Naive thymus-derived CD4-positive, alpha-beta T cell (primary cell): ENCODE measurements around the gene RHEB. TPM values are rescaled to one million over a fixed set of nuclear protein-coding genes. Genes with fewer than 3 reads are reported as not detected.

ENCODE experiments used
- ATAC-seq: fragments of 150-1000 bp; cut with Tn5 transposase; 2 replicates; pipeline ENCODE4 v1.10.0; 2021; ENCODE audit warnings: mild to moderate bottlenecking, moderate library complexity
- CTCF ChIA-PET: fragments of 350-600 bp; sonication (Branson Sonifier 250); formaldehyde crosslinking; loops from one replicate; lab custom pipeline; 2021; ENCODE audit warnings: antibody characterized with exemption; lab: Charles Lee
- POLR2A ChIA-PET: fragments of 350-600 bp; sonication (Branson Sonifier 250); formaldehyde crosslinking; loops from one replicate; lab custom pipeline; 2021; ENCODE audit warnings: antibody characterized with exemption, inconsistent platforms; lab: Charles Lee
- DNase-seq, 9 donors: peaks; one replicate each; pipeline versions ENCODE4 v3.0.0 to v3.0.0-alpha.2; 2020 to 2022; ENCODE audit warnings: mixed read lengths in 1 of 9
- H3K27ac ChIP-seq: one replicate; pipeline ENCODE4 v1.7.0; 2013; ENCODE audit warnings: mild to moderate bottlenecking, low read depth, low read length, moderate library complexity
- H3K27me3 ChIP-seq, 2 donors: one replicate each; pipeline ENCODE4 v1.7.0; 2013; ENCODE audit warnings: low read length in 2 of 2, mild to moderate bottlenecking in 2 of 2, moderate library complexity in 2 of 2; ENCODE audit not compliant: control insufficient read depth in 2 of 2, insufficient read depth in 2 of 2
- H3K36me3 ChIP-seq, 3 experiments: 1 replicate in 2 of 3; 2 replicates in 1 of 3; pipeline ENCODE4 v1.7.0; 2013; ENCODE audit warnings: low read length in 3 of 3, mild to moderate bottlenecking in 3 of 3, moderate library complexity in 1 of 3; ENCODE audit not compliant: insufficient read depth in 3 of 3, control insufficient read depth in 2 of 3
- H3K4me1 ChIP-seq, 2 donors: one replicate each; pipeline ENCODE4 v1.7.0; 2013; ENCODE audit warnings: low read length in 2 of 2, mild to moderate bottlenecking in 2 of 2, moderate library complexity in 1 of 2; ENCODE audit not compliant: control insufficient read depth in 2 of 2, insufficient read depth in 2 of 2
- H3K4me3 ChIP-seq: 2 replicates; pipeline ENCODE4 v1.7.0; 2013; ENCODE audit warnings: mild to moderate bottlenecking, low read length
- H3K9me3 ChIP-seq, 3 experiments: 1 replicate in 2 of 3; 2 replicates in 1 of 3; pipeline ENCODE4 v1.7.0; 2013; ENCODE audit warnings: low read length in 3 of 3; ENCODE audit not compliant: control insufficient read depth in 2 of 3
- H3K27ac Mint-ChIP-seq, 9 donors: one replicate each; pipeline ENCODE4 v1.8.0; 2020 to 2022; ENCODE audit warnings: mixed read lengths in 9 of 9, mild to moderate bottlenecking in 8 of 9, moderate library complexity in 5 of 9, inconsistent platforms in 2 of 9
- H3K27me3 Mint-ChIP-seq, 5 donors: one replicate each; pipeline ENCODE4 v1.8.0; 2021 to 2022; ENCODE audit warnings: mixed read lengths in 5 of 5, mild to moderate bottlenecking in 1 of 5
- H3K36me3 Mint-ChIP-seq, 5 donors: one replicate each; pipeline ENCODE4 v1.8.0; 2020 to 2022; ENCODE audit warnings: mixed read lengths in 5 of 5, mild to moderate bottlenecking in 3 of 5, inconsistent platforms in 1 of 5
- H3K4me1 Mint-ChIP-seq, 7 donors: one replicate each; pipeline ENCODE4 v1.8.0; 2020 to 2022; ENCODE audit warnings: mixed read lengths in 7 of 7, mild to moderate bottlenecking in 3 of 7, inconsistent platforms in 1 of 7
- H3K4me3 Mint-ChIP-seq, 10 donors: one replicate each; pipeline ENCODE4 v1.8.0; 2020 to 2022; ENCODE audit warnings: mild to moderate bottlenecking in 10 of 10, mixed read lengths in 10 of 10, moderate library complexity in 6 of 10, inconsistent platforms in 2 of 10
- H3K9me3 Mint-ChIP-seq, 11 donors: one replicate each; pipeline ENCODE4 v1.8.0; 2020 to 2022; ENCODE audit warnings: mixed read lengths in 11 of 11, mild to moderate bottlenecking in 4 of 11, inconsistent platforms in 1 of 11, moderate library complexity in 1 of 11
- intact Hi-C, 2 donors: fragments of 100-400 bp; cut with micrococcal nuclease; formaldehyde crosslinking; loops; one replicate each; pipeline ENCODE4 v1.15.1; 2023
- polyA plus RNA-seq, 2 donors: library from polyadenylated mRNA; unstranded; fragments of 300-500 nt; fragmentation: Illumina TruSeq; gene quantifications; one replicate each; pipeline ENCODE4 v1.2.3, GENCODE V29; 2021
- total RNA-seq, 6 experiments: library from RNA in 5 of 6; stranded (reverse) in 5 of 6; gene quantifications; 1 replicate in 5 of 6; 2 replicates in 1 of 6; pipeline ENCODE4 v1.2.3 and lab custom pipeline; 2021 to 2026

The RHEB gene
- total and polyA plus RNA-seq, 7 experiments from 2014 or later: 31.2 to 62.6 (median 50.8) TPM

DNA sequence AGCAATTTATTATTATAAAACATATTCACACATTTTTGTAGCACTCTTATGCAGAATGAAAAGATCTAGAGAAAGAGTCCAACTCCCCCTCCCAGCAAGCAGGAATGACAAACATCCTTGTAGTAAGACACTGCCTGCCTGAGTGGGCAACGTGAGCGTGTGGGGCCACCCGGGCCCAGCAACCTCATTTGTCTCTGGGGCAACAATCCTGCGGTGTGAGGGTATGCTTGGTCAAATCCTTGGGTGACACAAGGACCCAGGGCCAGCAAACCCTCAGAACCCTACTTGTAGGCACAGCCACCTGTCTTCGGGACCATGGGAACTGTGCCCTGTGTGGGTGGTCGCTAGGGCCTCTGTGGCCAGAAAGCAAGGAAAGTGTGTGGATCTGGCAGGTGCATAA is 10.7 kb downstream of the RHEB start:
- peak overlapping the region in 1 of 10 donors; percentile 36 for H3K4me3 Mint-ChIP-seq

GRCh38 chr7:151507806-151508205 is 11.9 kb downstream of the RHEB start:
- no peak for DNase-seq
- Mint-ChIP-seq H3K27ac (no peak overlapping the region), H3K9me3 (no peaks in the 10 kb centered on the region), H3K27me3 (no peaks in the 10 kb centered on the region), H3K4me1 (peaks cover 40 to 83% (median 78%) of the 10 kb centered on the region in 7 donors), H3K4me3 (no peak overlapping the region), H3K36me3 (peaks cover 0 to 3% (median 2%) of the 10 kb centered on the region in 5 donors)
- Histone ChIP-seq H3K36me3 (no peaks in the 10 kb centered on the region), H3K27me3 (no peaks in the 10 kb centered on the region), H3K4me1 (peaks cover 0 to 5% of the 10 kb centered on the region in 2 donors), H3K4me3 (no peak overlapping the region), H3K9me3 (no peaks in the 10 kb centered on the region), H3K27ac (no peak overlapping the region)
- ATAC-seq: no peak
- intact Hi-C loops: loop anchor here in 1 of 2 donors (1.0 kb wide), 1 partner anchor 10 kb away; no protein-coding TSS in a partner anchor
- ChIA-PET CTCF (no interaction called here), POLR2A (no interaction called here)

More for the DNA sequence above, 10.7 kb downstream of the RHEB start:
- peaks cover 0 to 9% (median 2%) of the 10 kb centered on the region in 5 donors for H3K36me3 Mint-ChIP-seq
- H3K27ac Mint-ChIP-seq: no peak overlapping the region
- no peaks in the 10 kb centered on the region for H3K27me3 ChIP-seq
- intact Hi-C loops: loop anchor here in 1 of 2 donors (1.0 kb wide), 1 partner anchor 9 kb away; no protein-coding TSS in a partner anchor
- H3K27me3 Mint-ChIP-seq: no peaks in the 10 kb centered on the region
- H3K9me3 ChIP-seq: no peaks in the 10 kb centered on the region
- H3K27ac ChIP-seq: no peak overlapping the region
- POLR2A ChIA-PET: interaction anchor here (1.1 kb wide), 1 partner anchor 11 kb away, joined by 3 read pairs; the partner anchor contains the start of gene RHEB
- peaks cover 0 to 5% of the 10 kb centered on the region in 2 donors for H3K4me1 ChIP-seq
- DNase-seq (no peak), ATAC-seq (no peak)
- CTCF ChIA-PET: no interaction called here
- H3K36me3 ChIP-seq: no peaks in the 10 kb centered on the region
- no peaks in the 10 kb centered on the region for H3K9me3 Mint-ChIP-seq
- H3K4me1 Mint-ChIP-seq: peaks cover 42 to 86% (median 82%) of the 10 kb centered on the region in 7 donors
- no peak overlapping the region for H3K4me3 ChIP-seq

GRCh38 chr7:151506901-151507382 is 12.8 kb downstream of the RHEB start:
- DNase-seq (no peak), ATAC-seq (peak; percentile 25)
- H3K36me3 Mint-ChIP-seq: peaks cover 0 to 3% (median 2%) of the 10 kb centered on the region in 5 donors
- no peaks in the 10 kb centered on the region for H3K27me3 ChIP-seq
- H3K27me3 Mint-ChIP-seq: no peaks in the 10 kb centered on the region
- H3K4me3 Mint-ChIP-seq: peak overlapping the region in 2 of 10 donors; percentile 33 to 45
- H3K4me1 Mint-ChIP-seq: peaks cover 32 to 79% (median 75%) of the 10 kb centered on the region in 7 donors
- CTCF ChIA-PET: no interaction called here
- intact Hi-C loops: no loop called here
- POLR2A ChIA-PET: no interaction called here
- H3K27ac Mint-ChIP-seq: peak overlapping the region in 1 of 9 donors; percentile 38
- H3K9me3 Mint-ChIP-seq: no peaks in the 10 kb centered on the region
- H3K27ac ChIP-seq: no peak overlapping the region
- no peaks in the 10 kb centered on the region for H3K36me3 ChIP-seq
- H3K9me3 ChIP-seq: no peaks in the 10 kb centered on the region
- no peak overlapping the region for H3K4me3 ChIP-seq
- H3K4me1 ChIP-seq: peaks cover 0 to 9% of the 10 kb centered on the region in 2 donors

- no peaks in the 10 kb centered on the region for H3K36me3 ChIP-seq
- H3K27me3 ChIP-seq: no peaks in the 10 kb centered on the region
- no peak overlapping the region for H3K4me3 Mint-ChIP-seq
- H3K9me3 ChIP-seq: no peaks in the 10 kb centered on the region
- H3K27me3 Mint-ChIP-seq: no peaks in the 10 kb centered on the region
- CTCF ChIA-PET: interaction anchor here (0.8 to 0.9 kb wide), 2 partner anchors 12 to 277 kb away, joined by 3 to 4 read pairs; no protein-coding TSS in a partner anchor
- DNase-seq (no peak), ATAC-seq (no peak)
- no peak overlapping the region for H3K4me3 ChIP-seq
- no peak overlapping the region for H3K27ac ChIP-seq
- no peak overlapping the region for H3K27ac Mint-ChIP-seq
- peaks cover 34 to 81% (median 77%) of the 10 kb centered on the region in 7 donors for H3K4me1 Mint-ChIP-seq
- H3K4me1 ChIP-seq: peaks cover 0 to 9% of the 10 kb centered on the region in 2 donors
- peaks cover 0 to under 1% (median 0%) of the 10 kb centered on the region in 11 donors for H3K9me3 Mint-ChIP-seq
- intact Hi-C loops: no loop called here
- peaks cover 0 to 6% (median 3%) of the 10 kb centered on the region in 5 donors for H3K36me3 Mint-ChIP-seq
- POLR2A ChIA-PET: no interaction called here
Measured at GRCh38 chr7:151505836-151506468, 13.7 kb downstream of the RHEB start.

GRCh38 chr7:151505433-151505832 is 14.3 kb downstream of the RHEB start:
- ChIA-PET POLR2A (no interaction called here), CTCF (interaction anchor here (0.8 to 0.9 kb wide), 2 partner anchors 11 to 278 kb away, joined by 3 to 4 read pairs; no protein-coding TSS in a partner anchor)
- Histone ChIP-seq H3K4me1 (peaks cover 0 to 8% of the 10 kb centered on the region in 2 donors), H3K27me3 (no peaks in the 10 kb centered on the region), H3K36me3 (no peaks in the 10 kb centered on the region), H3K27ac (no peak overlapping the region), H3K9me3 (no peaks in the 10 kb centered on the region), H3K4me3 (no peak overlapping the region)
- no peaks in the 10 kb centered on the region for H3K27me3 Mint-ChIP-seq
- no peak for DNase-seq
- H3K9me3 Mint-ChIP-seq: peaks cover 0 to 1% (median 0%) of the 10 kb centered on the region in 11 donors
- peaks cover 30 to 82% (median 77%) of the 10 kb centered on the region in 7 donors for H3K4me1 Mint-ChIP-seq
- intact Hi-C loops: no loop called here
- no peak for ATAC-seq
- H3K27ac Mint-ChIP-seq: no peak overlapping the region
- H3K36me3 Mint-ChIP-seq: peaks cover 0 to 8% (median 3%) of the 10 kb centered on the region in 5 donors
- H3K4me3 Mint-ChIP-seq: no peak overlapping the region

DNA sequence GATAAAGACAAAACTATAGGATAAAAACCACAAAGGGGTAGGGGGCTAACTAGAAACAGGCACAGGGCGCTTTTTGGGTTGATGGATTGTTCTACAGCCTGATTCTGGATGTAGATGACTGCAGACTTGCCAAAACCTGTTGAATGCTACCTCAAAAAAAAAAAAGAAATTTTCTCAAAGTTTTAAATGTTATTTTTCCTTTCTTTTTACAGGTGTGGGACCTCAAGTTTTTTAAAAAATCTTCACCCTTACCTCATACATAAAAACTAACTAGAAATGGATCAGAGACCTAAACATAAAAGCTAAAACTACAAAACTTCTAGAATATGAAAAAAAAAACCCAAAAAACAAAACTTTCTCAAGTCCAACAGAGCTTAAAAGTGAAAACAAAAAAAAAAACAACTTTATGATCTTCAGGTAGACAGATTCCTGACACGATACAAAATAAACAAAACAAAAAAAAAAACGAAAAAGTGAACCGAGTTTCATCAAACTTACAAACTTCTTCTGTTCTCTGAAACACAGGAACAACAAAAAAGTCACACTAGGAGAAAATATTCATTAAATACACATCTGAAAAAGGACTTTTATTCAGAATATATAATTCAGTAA is 14.9 kb downstream of the RHEB start:
- Mint-ChIP-seq H3K36me3 (peaks cover 0 to 8% (median 3%) of the 10 kb centered on the region in 5 donors), H3K27ac (no peak overlapping the region)
- CTCF ChIA-PET: no interaction called here

More for the DNA sequence above, 14.9 kb downstream of the RHEB start:
- no peaks in the 10 kb centered on the region for H3K36me3 ChIP-seq
- POLR2A ChIA-PET: interaction anchor here (0.6 kb wide), 1 partner anchor 21 kb away, joined by 3 read pairs; no protein-coding TSS in a partner anchor
- ATAC-seq (no peak), DNase-seq (no peak)
- H3K4me1 Mint-ChIP-seq: peaks cover 31 to 82% (median 77%) of the 10 kb centered on the region in 7 donors
- peaks cover 0 to 1% (median 0%) of the 10 kb centered on the region in 11 donors for H3K9me3 Mint-ChIP-seq
- no peak overlapping the region for H3K27ac ChIP-seq
- no peaks in the 10 kb centered on the region for H3K27me3 Mint-ChIP-seq
- H3K27me3 ChIP-seq: no peaks in the 10 kb centered on the region
- peaks cover 0 to 4% of the 10 kb centered on the region in 2 donors for H3K4me1 ChIP-seq
- H3K4me3 ChIP-seq: no peak overlapping the region
- H3K9me3 ChIP-seq: no peaks in the 10 kb centered on the region
- H3K4me3 Mint-ChIP-seq: no peak overlapping the region
- intact Hi-C loops: no loop called here
